Sciatic nerve (tissue), 2 donors: ENCODE measurements around the gene MMP2. TPM values are rescaled to one million over a fixed set of nuclear protein-coding genes. Genes with fewer than 3 reads are reported as not detected.

Experiments used
- ATAC-seq: fragments of 200-7000 bp; cut with Tn5 transposase; one replicate; pipeline ENCODE4 v1.9.1; 2020; ENCODE audit warnings: mild to moderate bottlenecking, moderate library complexity
- DNase-seq: peaks from one replicate; pipeline ENCODE4 v3.0.0-alpha.2; 2020; ENCODE audit warnings: low spot score
- intact Hi-C: fragments of 100-400 bp; cut with DNase I; formaldehyde crosslinking; loops from one replicate; pipeline ENCODE4 v1.14.2; 2022
- total RNA-seq: library from RNA; stranded (reverse); fragmentation: NEBNext Ultra II Directional; extraction: Animal tissue kit (Norgen Biotek cat#: 25700); gene quantifications from one replicate; pipeline ENCODE4 v1.2.1, GENCODE V29; 2021
- donor health status: DM: no; HTN: no; CAD: no.
- donor health status: DM: no; HTN: no; CAD: no.

The MMP2 gene
- total RNA-seq, 1 donor from 2014 or later: 193 TPM

DNA sequence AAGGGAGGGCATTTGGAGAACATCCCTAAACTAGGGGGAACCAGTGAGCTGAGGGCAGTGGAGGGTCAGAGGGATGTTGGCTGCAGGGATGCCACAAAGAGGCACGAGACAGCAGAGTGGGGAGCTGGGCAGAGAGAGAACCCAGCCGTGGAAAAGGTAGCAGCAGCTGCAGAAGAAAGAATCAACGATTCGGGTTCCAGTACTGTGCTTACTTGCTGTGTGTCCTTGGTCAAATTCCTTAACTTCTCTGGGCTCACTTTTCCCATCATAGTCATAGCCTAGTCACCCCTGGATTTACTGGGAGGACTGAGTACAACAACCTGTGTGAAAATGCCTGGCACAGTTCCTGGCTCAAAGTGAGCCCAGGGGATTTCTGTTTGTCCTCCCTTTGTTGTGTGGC is 12.8 kb upstream of the MMP2 start:
- DNase-seq (no peak), ATAC-seq (no peak)
- intact Hi-C loops: loop anchor here (10.0 kb wide), 1 partner anchor 379 kb away; no protein-coding TSS in a partner anchor

DNA sequence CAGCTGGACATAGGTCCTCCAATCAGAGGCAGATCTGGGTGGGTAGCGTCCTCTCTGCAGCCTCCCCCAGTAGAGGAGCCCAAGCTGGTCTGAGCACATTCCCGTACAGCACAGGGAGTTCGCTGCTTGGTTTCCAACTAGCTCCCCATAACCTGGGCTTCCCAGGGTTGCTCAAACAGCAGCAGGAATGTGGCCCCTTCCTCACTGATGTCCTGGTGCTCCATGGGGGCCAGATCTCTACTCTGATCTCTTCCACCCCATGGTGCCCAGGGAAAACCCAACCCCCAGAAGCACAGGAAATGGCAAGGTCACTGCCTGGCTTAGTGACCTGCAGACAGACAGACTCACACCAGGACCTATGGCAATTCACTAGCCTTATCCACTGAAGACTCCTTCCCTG is 11.1 kb upstream of the MMP2 start:
- no peak for DNase-seq
- no peak for ATAC-seq
- intact Hi-C loops: loop anchor here (10.0 kb wide), 1 partner anchor 377 kb away; no protein-coding TSS in a partner anchor

DNA sequence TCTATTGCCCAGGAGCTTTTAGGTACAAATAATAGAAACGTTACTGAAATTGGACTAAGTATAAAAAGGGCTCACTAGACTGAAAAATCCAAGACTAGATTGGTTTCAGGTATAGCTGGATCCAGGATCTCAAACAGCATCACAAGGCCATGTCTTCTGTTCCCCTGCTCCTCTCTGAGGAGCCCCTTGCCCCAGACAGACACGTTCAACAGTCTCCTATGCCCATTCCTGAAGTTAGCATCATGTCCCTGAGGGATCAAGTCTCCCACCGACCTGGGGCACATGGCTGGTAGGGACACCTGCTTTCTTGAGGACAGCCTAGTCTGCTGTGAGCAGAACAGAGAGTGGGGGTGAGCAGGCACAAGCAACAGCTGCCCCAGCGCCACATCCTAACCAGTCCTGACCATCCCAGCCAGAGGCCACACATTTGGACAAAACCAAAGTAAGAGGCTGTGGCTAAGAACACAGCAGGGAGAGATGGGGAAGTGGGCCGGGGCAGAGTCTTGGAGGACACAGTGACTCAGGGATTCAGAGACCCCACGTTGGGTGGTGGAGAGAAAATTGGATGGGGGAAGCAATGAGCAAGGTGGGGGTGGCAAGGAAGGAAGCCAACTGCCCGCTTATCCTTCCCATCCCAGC is 10.5 kb upstream of the MMP2 start:
- ATAC-seq (no peak), DNase-seq (no peak)
- intact Hi-C loops: loop anchor here (10.0 kb wide), 1 partner anchor 376 kb away; no protein-coding TSS in a partner anchor

DNA sequence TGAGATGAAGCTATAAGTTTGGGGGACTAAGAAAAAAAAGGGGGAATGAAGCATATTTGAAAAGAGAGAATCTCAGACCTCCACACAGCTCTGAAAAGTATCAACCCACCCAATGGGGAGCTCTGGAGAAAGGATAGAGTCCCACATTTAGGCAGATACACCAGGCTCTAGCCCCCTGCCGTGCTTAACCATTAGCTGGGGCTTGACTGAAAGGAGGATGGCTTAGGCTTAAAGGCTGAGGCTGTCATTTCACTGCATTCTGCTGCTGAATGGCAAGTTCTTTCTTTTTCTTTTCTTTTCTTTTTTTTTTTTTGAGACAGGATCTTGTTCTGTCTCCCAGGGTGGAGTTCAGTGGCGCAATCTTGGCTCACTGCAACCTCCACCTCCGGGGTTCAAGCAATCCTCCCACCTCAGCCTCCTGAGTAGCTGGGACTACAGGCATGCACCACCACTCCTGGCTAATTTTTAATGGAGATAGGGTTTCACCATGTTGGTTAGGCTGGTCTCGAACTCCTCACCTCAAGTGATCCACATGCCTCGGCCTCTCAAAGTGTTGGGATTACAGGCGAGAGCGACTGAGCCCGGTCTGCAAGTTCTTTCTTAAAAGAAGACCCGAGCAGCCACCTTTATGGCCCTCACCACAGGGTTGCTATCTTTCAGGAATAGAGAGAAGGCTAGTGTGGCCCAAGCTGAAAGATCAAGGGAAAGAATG is 9.0 kb upstream of the MMP2 start:
- DNase-seq: no peak
- intact Hi-C loops: loop anchor here (10.0 kb wide), 1 partner anchor 375 kb away; no protein-coding TSS in a partner anchor

DNA sequence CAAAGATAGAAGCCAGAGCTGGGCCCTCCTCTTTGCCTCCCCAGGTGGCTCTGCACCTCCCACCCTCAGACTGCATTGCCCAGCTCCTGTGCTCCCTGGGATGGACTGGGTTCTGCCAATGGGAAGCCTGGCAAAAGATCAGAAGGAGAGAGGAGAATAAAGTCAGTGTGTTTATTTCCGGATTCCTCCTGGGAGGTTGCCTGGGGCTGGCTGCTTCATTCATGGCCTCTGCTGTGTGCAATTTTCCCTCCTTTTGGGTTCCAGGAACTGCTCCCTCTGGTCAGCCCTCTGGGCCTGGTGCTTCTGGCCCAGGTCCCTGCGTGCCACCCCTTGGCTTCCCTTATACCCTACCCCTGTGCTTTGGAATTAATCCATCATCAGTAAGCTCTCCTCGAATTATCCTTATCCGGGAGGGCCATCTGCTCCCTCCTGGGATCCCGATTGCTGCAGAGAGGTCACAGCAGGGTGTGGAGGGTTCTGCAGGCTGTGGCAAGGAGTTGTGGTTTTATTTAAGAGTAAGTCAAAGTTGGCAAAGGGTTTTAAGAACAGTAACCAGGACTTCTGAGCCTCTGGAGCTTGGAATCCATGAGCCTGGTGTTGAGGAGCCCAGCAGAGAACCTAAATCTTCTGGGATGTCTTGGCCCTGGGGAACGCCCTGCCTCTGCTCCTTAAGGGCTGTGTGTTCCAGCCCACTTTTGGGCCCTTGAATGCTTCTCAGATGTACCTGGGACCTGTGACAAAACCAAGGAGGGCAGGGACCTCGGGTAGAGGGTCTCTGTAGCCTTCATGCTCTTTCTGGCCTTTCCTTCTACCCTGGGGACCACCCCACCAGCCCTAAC is 8.2 kb upstream of the MMP2 start:
- intact Hi-C loops: no loop called here
- ATAC-seq: peak; percentile 76
- no peak for DNase-seq

More for the DNA sequence above, 9.0 kb upstream of the MMP2 start:
- no peak for ATAC-seq

DNA sequence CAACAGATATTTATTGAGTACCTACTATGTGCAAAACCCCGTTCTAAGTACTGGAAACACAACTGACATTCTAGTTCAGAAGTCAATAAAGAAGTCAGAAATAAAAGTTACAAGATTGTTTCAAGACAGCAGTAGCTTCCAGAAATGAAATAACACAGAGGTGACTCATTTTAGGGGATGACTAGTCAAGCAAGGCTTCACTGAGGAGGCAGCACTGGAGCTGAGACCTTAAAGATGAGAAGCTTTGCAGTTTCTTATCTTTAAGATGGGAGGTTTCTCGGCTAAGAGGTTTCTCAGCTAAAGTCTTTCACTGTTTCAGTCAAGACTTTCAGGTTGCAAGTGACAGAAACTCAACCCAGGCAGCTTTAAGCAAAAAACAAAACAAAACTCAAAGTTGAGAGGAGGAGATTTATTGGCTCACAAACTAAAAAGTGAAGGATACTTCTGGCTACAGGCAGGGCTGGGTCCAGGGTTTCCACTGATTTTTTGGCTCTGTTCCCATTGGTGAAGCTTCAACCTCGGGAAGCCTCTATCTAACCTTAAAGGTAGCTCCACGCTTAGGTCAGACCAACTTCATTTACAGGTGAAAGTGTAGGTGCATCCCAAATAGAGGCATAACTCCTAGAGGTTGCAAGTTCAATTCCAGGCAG is 7.4 kb upstream of the MMP2 start:
- no peak for DNase-seq
- ATAC-seq: peak; percentile 25
- intact Hi-C loops: no loop called here

DNA sequence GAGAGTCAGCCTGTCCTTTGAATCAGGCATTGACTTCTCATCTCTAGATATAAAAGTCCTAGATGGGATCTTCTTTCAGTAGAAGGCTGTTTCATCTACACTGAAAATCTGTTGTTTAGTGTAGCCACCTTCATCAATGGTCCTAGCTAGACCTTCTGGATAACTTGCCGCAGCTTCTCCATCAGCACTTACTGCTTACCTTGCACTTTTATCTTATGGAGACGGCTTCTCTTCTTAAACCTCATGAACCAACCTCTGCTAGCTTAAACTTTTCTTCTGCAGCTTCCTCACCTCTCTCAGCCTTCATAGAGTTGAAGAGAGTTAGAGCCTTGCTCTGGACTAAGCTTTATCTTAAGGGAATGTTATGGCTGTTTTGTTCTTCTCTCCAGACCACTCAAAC is 5.4 kb upstream of the MMP2 start:
- ATAC-seq (no peak), DNase-seq (no peak)
- intact Hi-C loops: no loop called here

DNA sequence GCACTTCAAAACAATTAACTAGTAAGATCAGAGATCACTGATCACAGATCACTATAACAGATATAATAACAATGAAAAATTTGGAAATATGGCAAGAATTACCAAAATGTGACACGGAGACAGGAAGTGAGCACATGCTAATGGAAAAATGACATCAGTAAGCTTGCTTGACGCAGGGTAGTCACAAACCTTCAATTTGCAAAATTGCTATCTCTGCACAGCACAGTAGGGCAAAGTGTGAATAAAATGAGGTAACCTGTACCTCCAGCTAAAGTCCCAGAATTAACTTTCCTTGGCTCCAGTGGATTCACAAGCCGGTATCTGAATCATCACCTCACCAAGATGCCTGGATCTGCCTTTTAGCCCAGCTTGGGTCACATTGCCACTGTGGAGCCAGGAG is 4.2 kb upstream of the MMP2 start:
- DNase-seq (no peak), ATAC-seq (no peak)
- intact Hi-C loops: no loop called here

DNA sequence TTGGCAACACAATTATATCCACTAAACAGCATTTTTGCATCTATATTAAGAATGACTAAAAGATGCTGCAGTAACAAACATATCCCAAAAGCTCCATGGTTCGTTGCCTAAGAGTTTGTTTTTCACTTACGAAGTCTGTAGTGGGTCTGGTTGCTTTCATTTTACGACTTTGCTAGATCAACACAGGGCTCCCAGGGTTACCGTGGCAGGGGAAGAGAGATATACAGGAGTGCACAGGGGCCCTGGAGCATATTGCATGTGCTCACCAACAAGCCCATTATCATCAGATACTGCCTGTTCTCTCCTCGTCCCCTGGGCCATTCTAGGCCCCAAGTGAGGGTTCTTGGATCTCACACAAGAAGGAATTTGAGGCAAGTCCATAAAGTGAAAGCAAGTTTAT is 3.1 kb upstream of the MMP2 start:
- DNase-seq (no peak), ATAC-seq (peak; percentile 31)
- intact Hi-C loops: no loop called here

DNA sequence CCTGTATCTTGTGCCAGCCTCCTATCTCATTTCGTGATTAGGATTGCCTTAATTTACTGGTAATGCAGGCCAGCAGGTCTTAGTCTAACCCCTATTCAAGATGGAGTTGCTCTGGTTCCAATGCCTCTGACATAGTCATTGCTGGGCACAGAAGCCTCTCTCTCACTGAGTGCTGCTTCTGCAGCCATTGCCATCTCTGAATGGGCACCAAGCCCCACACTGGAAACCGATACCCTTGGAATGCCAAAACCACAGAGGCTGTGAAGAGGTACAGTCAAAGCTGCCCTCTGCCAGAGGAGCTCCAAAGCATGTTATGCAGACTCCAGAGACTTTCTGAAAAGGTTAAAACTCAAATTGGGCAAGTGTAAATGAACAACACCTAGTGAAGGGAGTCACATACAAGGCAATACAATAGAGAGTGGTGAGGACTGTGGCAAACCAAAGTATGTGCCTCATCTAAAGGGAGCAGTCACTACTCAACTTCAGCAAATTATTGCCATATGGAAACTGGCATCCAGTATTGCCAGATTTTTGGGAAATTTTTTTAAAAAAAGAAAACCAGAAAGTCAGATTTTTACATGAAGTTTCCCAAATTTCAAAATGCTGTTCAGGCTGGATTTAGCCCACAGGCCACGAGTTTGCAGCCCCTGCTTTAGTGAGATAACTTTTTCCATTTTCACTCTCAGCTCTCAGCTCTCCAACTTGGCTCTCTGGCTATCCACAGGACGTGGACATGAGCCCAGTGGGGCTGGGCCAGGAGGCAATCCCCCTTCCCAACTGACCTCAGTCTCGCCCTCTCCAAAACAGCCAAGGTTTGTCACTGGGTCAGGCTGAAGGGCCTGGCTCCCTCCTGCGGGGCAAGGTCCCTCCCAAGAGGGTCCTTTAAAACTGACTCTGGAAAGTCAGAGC is 2.1 kb upstream of the MMP2 start:
- intact Hi-C loops: no loop called here
- DNase-seq (peak; percentile 77), ATAC-seq (peak; percentile 57)

DNA sequence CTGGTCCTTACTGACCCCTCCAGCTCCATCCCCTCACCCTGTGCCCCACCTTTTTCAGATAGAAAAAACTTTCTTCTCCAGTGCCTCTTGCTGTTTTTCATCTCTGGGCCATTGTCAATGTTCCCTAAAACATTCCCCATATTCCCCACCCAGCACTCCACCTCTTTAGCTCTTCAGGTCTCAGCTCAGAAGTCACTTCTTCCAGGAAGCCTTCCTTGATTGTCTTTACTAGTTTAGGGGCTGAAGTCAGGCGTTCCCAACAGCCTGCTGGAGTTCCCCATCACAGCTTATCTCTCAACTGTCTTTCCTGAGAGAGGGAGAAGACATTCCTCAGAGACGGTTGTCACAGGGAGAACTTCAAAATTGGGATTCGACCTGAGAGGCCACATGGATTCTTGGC is 1.3 kb upstream of the MMP2 start:
- ATAC-seq: no peak
- DNase-seq: no peak
- intact Hi-C loops: no loop called here

DNA sequence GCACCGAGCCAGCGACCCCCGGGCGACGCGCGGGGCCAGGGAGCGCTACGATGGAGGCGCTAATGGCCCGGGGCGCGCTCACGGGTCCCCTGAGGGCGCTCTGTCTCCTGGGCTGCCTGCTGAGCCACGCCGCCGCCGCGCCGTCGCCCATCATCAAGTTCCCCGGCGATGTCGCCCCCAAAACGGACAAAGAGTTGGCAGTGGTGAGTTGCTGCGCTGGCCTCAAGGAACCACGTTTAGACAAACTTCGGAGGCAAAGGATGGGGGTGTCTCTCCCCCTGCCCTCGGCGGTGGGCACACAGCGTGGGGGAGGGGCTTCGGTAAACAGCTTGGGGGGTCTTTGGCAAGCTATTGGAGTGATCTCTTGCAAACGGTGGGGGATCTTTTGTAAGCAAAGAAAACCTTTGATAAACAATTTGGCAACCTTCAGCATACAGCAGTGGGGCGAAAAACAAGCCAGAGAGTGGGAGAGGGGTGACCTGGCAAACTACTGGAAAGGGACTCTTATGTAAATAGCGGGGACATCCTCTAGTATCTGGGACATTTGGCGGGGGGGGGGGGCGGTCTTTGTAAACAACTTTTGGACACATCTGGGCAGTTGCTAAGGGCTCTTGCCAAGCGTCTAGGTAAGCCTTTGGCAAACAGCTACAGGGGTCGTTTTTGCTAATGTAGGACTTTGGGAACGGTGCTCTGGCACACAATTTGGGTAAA is 587 bp downstream of the MMP2 start:
- intact Hi-C loops: no loop called here
- ATAC-seq (no peak), DNase-seq (no peak)

DNA sequence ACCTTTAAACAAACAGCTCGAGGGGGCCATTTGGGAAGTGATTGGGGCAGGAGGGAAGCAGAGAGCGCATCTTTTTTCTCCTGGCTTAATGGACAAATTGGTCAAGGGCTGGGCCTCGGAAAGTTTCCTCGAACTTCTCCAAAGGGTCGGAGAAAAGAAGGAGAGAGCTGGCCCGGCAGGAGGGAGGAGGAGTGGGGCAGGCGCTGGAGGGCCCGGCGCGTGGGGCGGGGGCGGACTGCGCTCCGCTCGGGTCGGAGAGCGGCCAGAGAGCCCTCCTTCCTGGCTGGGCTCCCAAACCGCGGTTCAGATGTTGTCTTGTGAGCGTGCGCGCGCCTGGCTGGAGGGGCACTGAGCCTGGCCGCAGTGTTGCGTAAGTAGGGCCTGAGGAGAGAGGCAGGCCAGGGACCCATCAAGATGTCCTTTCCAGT is 1.2 kb downstream of the MMP2 start:
- DNase-seq: peak; percentile 95
- intact Hi-C loops: no loop called here
- peak; percentile 77 for ATAC-seq

DNA sequence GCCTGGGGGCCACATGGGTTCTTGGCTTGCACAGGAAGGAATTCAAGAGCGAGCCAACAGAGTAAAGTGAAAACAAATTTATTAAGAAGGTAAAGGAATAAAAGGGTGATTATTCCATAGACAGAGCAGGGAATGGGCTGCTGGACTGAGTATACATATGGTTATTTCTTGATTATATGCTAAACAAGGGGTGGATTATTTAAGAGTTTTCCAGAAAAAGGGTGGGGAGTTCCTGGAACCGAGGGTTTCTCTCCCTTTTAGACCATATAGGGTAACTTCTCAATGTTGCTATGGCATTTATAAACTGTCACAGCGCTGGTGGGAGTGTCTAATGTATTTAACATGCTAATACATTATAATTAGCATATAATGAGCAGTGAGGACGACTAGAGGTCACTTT is 2.0 kb downstream of the MMP2 start:
- DNase-seq (no peak), ATAC-seq (no peak)
- intact Hi-C loops: no loop called here

DNA sequence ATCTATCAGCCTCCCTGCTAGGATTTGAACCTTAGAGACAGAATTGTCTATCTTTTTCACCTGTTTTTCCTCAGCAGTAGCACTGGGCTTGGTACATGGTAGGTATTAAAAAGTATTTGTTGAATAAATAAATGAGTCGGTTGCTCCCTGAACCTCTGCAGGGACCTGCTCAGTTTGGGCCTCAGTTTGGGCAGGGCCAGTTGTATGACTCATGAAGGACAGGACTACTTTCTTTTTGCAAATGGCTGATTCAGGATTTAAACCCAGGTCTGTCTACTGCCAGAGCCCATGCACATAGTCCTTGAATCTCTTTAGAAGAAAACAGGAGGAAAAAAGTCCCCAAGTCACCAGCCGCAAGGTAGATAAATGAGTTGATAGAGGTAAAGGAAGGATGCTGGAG is 3.1 kb downstream of the MMP2 start:
- no peak for DNase-seq
- intact Hi-C loops: no loop called here
- ATAC-seq: no peak

DNA sequence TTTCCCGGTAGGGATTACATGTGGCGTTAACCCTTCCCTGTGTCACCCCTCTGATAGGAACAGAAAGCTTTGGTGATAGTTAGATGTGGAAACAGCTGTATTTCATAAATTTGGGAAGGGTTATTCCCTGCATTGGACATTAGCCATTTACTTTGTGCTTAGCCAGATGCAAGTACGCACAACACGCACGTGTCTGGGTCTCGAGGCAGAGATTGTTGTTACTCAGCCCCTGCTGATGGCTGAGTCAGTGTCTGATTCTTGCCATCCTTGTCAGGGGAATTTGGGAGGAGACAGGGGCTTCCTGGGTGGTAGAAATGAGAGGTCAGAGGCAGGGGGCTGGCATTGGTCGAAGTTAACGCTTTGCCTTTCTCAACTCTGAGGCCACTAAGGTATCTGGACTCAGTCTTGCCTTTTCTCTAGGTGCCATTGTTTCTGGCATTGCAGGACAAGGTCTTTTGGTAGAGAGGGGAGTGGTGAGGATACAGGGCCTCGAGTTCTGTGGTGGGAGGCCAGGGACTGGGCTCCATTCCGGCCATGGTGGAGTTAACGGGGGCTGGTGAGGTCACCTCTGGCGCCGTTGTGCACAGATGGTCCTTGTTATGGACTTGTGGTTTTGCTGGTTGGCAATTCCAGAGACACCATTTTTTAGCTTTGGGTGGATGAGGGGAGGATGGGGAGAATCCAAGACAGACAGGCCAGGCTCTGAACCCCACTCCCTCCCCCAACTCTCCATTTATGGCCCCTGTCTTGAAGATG is 8.2 kb downstream of the MMP2 start:
- ATAC-seq (peak; percentile 72), DNase-seq (no peak)
- intact Hi-C loops: loop anchor here (5.0 kb wide), 1 partner anchor 60 kb away; no protein-coding TSS in a partner anchor

DNA sequence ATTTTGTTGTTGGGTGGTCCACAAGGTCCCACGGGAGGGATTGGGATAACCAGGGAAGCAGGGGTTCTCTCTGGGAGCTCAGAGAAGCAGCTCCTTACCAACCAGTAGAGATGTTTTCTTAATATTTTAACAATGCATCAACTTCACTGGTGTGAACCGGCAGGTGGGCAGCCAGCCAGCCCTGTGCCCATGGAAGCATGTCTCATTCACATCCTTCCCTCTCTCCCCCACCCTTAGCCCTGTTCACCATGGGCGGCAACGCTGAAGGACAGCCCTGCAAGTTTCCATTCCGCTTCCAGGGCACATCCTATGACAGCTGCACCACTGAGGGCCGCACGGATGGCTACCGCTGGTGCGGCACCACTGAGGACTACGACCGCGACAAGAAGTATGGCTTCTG is 9.3 kb downstream of the MMP2 start:
- DNase-seq: no peak
- intact Hi-C loops: loop anchor here (5.0 kb wide), 1 partner anchor 59 kb away; no protein-coding TSS in a partner anchor
- ATAC-seq: no peak
